Hepatocyte (in vitro differentiated cells): ENCODE measurements around the gene ZSCAN29. TPM values are rescaled to one million over a fixed set of nuclear protein-coding genes. Genes with fewer than 3 reads are reported as not detected.

Source experiments
- DNase-seq: peaks from one replicate; pipeline ENCODE4 v3.0.0-alpha.2; 2016; ENCODE audit warnings: low spot score
- H2AFZ ChIP-seq: fragments of 200-600 bp; sonication (generic); 2 replicates; pipeline ENCODE4 v1.6.0; 2016; ENCODE audit warnings: antibody characterized with exemption, mild to moderate bottlenecking
- H3K27ac ChIP-seq: fragments of 200-600 bp; sonication (generic); 2 replicates; pipeline ENCODE4 v1.5.1; 2016; ENCODE audit warnings: mild to moderate bottlenecking
- H3K27me3 ChIP-seq: fragments of 200-600 bp; sonication (generic); 2 replicates; pipeline ENCODE4 v1.6.1; 2016
- H3K36me3 ChIP-seq: fragments of 200-600 bp; sonication (generic); replicated peaks from 2 replicates; pipeline ENCODE4 v1.5.1; 2016; ENCODE audit warnings: low read depth; ENCODE audit not compliant: insufficient read depth
- H3K4me1 ChIP-seq: fragments of 200-600 bp; sonication (generic); 2 replicates; pipeline ENCODE4 v1.5.1; 2016; ENCODE audit warnings: mild to moderate bottlenecking, moderate library complexity; ENCODE audit not compliant: insufficient read depth
- H3K4me2 ChIP-seq: fragments of 200-600 bp; sonication (generic); 2 replicates; pipeline ENCODE4 v1.6.0; 2016
- H3K4me3 ChIP-seq: fragments of 200-600 bp; sonication (generic); 2 replicates; pipeline ENCODE4 v1.5.1; 2016; ENCODE audit warnings: mild to moderate bottlenecking
- H3K79me2 ChIP-seq: fragments of 200-600 bp; sonication (generic); 2 replicates; pipeline ENCODE4 v1.6.0; 2017; ENCODE audit warnings: mild to moderate bottlenecking
- H3K9me2 ChIP-seq: fragments of 200-600 bp; sonication (generic); replicated peaks from 2 replicates; pipeline ENCODE4 v1.6.0; 2017; ENCODE audit warnings: mild to moderate bottlenecking; ENCODE audit not compliant: insufficient read depth
- H3K9me3 ChIP-seq: fragments of 200-600 bp; sonication (generic); 2 replicates; pipeline ENCODE4 v1.5.1; 2016; ENCODE audit warnings: low read depth, mild to moderate bottlenecking
- H4K20me1 ChIP-seq: fragments of 200-600 bp; sonication (generic); 2 replicates; pipeline ENCODE4 v1.6.0; 2016; ENCODE audit warnings: mild to moderate bottlenecking; ENCODE audit not compliant: insufficient read depth, poor library complexity, severe bottlenecking
- EZH2 ChIP-seq: fragments of 200-600 bp; sonication (generic); IDR thresholded peaks from 2 replicates; pipeline ENCODE4 v1.6.1; 2016; ENCODE audit warnings: antibody characterized with exemption, mild to moderate bottlenecking, borderline replicate concordance
- EZH2phosphoT487 ChIP-seq: fragments of 200-600 bp; sonication (generic); IDR thresholded peaks from one replicate; pipeline ENCODE4 v1.6.1; 2018; ENCODE audit warnings: antibody characterized with exemption, mild to moderate bottlenecking, low read depth, moderate library complexity; ENCODE audit not compliant: unreplicated experiment, severe bottlenecking
- WGBS: methylation state at CpG from one replicate; pipeline ENCODE4 v1.1.6; 2016; ENCODE audit warnings: low lambda C conversion rate; ENCODE audit errors: missing lambda C conversion rate; 5-methylcytosine and 5-hydroxymethylcytosine counted together
- polyA plus RNA-seq: library from polyadenylated mRNA; unstranded; fragments of >200 nt; fragmentation: Nextera tagmentation; extraction: Ambion mirVana; gene quantifications from 2 replicates; pipeline ENCODE4 v1.2.1, GENCODE V29; 2016
- total RNA-seq: library from RNA; depleted of rRNA; stranded (reverse); fragments of >200 nt; gene quantifications from 2 replicates; pipeline ENCODE4 v1.2.3, GENCODE V29; 2014
- TF ChIP-seq, protein P1 (sequence below): fragments of 200-600 bp; sonication (generic); IDR thresholded peaks from 2 replicates; pipeline ENCODE4 v1.5.1; 2016; ENCODE audit warnings: antibody characterized with exemption, mild to moderate bottlenecking; ENCODE audit not compliant: poor library complexity

The ZSCAN29 gene
- total and polyA plus RNA-seq, 2 experiments from 2014 or later: 9.8 to 30.3 TPM

- Histone ChIP-seq H4K20me1 (no peaks in the 10 kb centered on the region), H3K4me2 (no peak overlapping the region), H3K27me3 (peaks cover 11% of the 10 kb centered on the region), H3K27ac (no peak overlapping the region), H3K9me3 (no peaks in the 10 kb centered on the region), H3K9me2 (no peaks in the 10 kb centered on the region), H3K79me2 (no peaks in the 10 kb centered on the region), H3K4me3 (no peak overlapping the region), H3K4me1 (no peaks in the 10 kb centered on the region), H2AFZ (no peak overlapping the region), H3K36me3 (no peaks in the 10 kb centered on the region)
- TF ChIP-seq EZH2phosphoT487 (no peak), EZH2 (no peak)
- TF ChIP-seq, protein P1, sequence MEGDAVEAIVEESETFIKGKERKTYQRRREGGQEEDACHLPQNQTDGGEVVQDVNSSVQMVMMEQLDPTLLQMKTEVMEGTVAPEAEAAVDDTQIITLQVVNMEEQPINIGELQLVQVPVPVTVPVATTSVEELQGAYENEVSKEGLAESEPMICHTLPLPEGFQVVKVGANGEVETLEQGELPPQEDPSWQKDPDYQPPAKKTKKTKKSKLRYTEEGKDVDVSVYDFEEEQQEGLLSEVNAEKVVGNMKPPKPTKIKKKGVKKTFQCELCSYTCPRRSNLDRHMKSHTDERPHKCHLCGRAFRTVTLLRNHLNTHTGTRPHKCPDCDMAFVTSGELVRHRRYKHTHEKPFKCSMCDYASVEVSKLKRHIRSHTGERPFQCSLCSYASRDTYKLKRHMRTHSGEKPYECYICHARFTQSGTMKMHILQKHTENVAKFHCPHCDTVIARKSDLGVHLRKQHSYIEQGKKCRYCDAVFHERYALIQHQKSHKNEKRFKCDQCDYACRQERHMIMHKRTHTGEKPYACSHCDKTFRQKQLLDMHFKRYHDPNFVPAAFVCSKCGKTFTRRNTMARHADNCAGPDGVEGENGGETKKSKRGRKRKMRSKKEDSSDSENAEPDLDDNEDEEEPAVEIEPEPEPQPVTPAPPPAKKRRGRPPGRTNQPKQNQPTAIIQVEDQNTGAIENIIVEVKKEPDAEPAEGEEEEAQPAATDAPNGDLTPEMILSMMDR: no peak
- no peak for DNase-seq
- 78% methylated on average over 4 of the region's 4 CpGs for WGBS
These were observed 58.5 kb downstream of the ZSCAN29 start for GRCh38 chr15:43312378-43312777.

Other genes starting within 250 kb of the ZSCAN29 start
- gene TMEM62, start 237.5 kb downstream of the ZSCAN29 start, total RNA-seq: 25.7 and 34.0 TPM in 2 replicates
- 14.4 and 17.3 TPM in 2 replicates for gene TMEM62, start 237.5 kb downstream of the ZSCAN29 start, polyA plus RNA-seq
- gene CCNDBP1, start 185.6 kb downstream of the ZSCAN29 start, total RNA-seq: 56.7 and 60.3 TPM in 2 replicates
- gene CCNDBP1, start 185.6 kb downstream of the ZSCAN29 start, polyA plus RNA-seq: 53.2 and 53.5 TPM in 2 replicates
- 0.24 and 1.00 TPM in 2 replicates for gene EPB42, start 150.0 kb downstream of the ZSCAN29 start, total RNA-seq
- 0.47 and 0.57 TPM in 2 replicates for gene EPB42, start 150.0 kb downstream of the ZSCAN29 start, polyA plus RNA-seq
- not detected in 2 replicates for gene TGM5, start 104.1 kb downstream of the ZSCAN29 start, total RNA-seq
- gene TGM5, start 104.1 kb downstream of the ZSCAN29 start, polyA plus RNA-seq: not detected in 2 replicates
- not detected in 2 replicates for gene TGM7, start 68.8 kb downstream of the ZSCAN29 start, total RNA-seq
- not detected in 2 replicates for gene TGM7, start 68.8 kb downstream of the ZSCAN29 start, polyA plus RNA-seq
- 9.1 and 12.6 TPM in 2 replicates for gene LCMT2, start 40.5 kb downstream of the ZSCAN29 start, total RNA-seq
- 6.1 and 6.3 TPM in 2 replicates for gene LCMT2, start 40.5 kb downstream of the ZSCAN29 start, polyA plus RNA-seq
- gene TUBGCP4, start 58 bp upstream of the ZSCAN29 start, total RNA-seq: 12.0 and 13.4 TPM in 2 replicates
- gene TUBGCP4, start 58 bp upstream of the ZSCAN29 start, polyA plus RNA-seq: 9.5 and 17.2 TPM in 2 replicates
- gene TP53BP1, start 122.1 kb upstream of the ZSCAN29 start, total RNA-seq: 36.9 and 46.8 TPM in 2 replicates
- gene TP53BP1, start 122.1 kb upstream of the ZSCAN29 start, polyA plus RNA-seq: 16.5 and 16.6 TPM in 2 replicates
- gene MAP1A, start 146.6 kb upstream of the ZSCAN29 start, total RNA-seq: 6.7 and 9.5 TPM in 2 replicates
- 7.2 and 7.3 TPM in 2 replicates for gene MAP1A, start 146.6 kb upstream of the ZSCAN29 start, polyA plus RNA-seq
- gene PPIP5K1, start 219.2 kb upstream of the ZSCAN29 start, total RNA-seq: 15.1 and 20.8 TPM in 2 replicates
- 6.5 and 7.3 TPM in 2 replicates for gene PPIP5K1, start 219.2 kb upstream of the ZSCAN29 start, polyA plus RNA-seq
- gene CKMT1B, start 223.0 kb upstream of the ZSCAN29 start, total RNA-seq: 4.3 and 5.3 TPM in 2 replicates
- gene CKMT1B, start 223.0 kb upstream of the ZSCAN29 start, polyA plus RNA-seq: 4.1 and 7.8 TPM in 2 replicates
- 0.23 and 0.44 TPM in 2 replicates for gene STRC, start 247.8 kb upstream of the ZSCAN29 start, total RNA-seq
- gene STRC, start 247.8 kb upstream of the ZSCAN29 start, polyA plus RNA-seq: 0.47 and 2.0 TPM in 2 replicates